Ascending aorta (tissue), 2 donors: ENCODE measurements around the gene CLDN5. TPM values are rescaled to one million over a fixed set of nuclear protein-coding genes. Genes with fewer than 3 reads are reported as not detected.
A peak's percentile ranks its signal among the peaks of the same experiment; 100 is the strongest.

ENCODE experiments used
- DNase-seq, 2 donors: peaks; one replicate each; pipeline ENCODE4 v3.0.0-alpha.2; 2019; ENCODE audit warnings: low spot score in 2 of 2
- H3K27ac ChIP-seq, 2 donors: fragments of 200-600 bp; sonication (generic); one replicate each; pipeline ENCODE4 v1.5.1; 2016 to 2017; ENCODE audit warnings: mild to moderate bottlenecking in 1 of 2
- H3K27me3 ChIP-seq: fragments of 200-600 bp; sonication (generic); one replicate; pipeline ENCODE4 v1.5.1; 2017
- H3K36me3 ChIP-seq, 2 donors: fragments of 200-600 bp; sonication (generic); one replicate each; pipeline ENCODE4 v1.5.1; 2016
- H3K4me1 ChIP-seq, 2 donors: fragments of 200-600 bp; sonication (generic); one replicate each; pipeline ENCODE4 v1.5.1; 2016 to 2017; ENCODE audit warnings: mild to moderate bottlenecking in 1 of 2
- H3K4me3 ChIP-seq, 2 donors: fragments of 200-600 bp; sonication (generic); one replicate each; pipeline ENCODE4 v1.5.1; 2016 to 2017; ENCODE audit warnings: mild to moderate bottlenecking in 1 of 2
- H3K9me3 ChIP-seq, 2 donors: fragments of 200-600 bp; sonication (generic); one replicate each; pipeline ENCODE4 v1.5.1; 2016
- intact Hi-C: fragments of 100-400 bp; cut with DNase I; formaldehyde crosslinking; loops from one replicate; pipeline ENCODE4 v1.15.1; 2023
- total RNA-seq: library from RNA; depleted of rRNA; stranded (reverse); fragments of >200 nt; gene quantifications from one replicate; pipeline ENCODE4 v1.1.0, GENCODE V29; 2016
- TF ChIP-seq, protein P1 (sequence below), 3 experiments: fragments of 200-600 bp in 2 of 3; fragments of 450-650 bp in 1 of 3; sonication (generic) in 2 of 3; IDR thresholded peaks; one replicate each; pipeline ENCODE4 v1.5.1; 2016 to 2019; ENCODE audit warnings: antibody characterized with exemption in 3 of 3, mild to moderate bottlenecking in 1 of 3, moderate library complexity in 1 of 3

Gene CLDN5
- total RNA-seq, 1 donor from 2014 or later = 482 TPM

DNA sequence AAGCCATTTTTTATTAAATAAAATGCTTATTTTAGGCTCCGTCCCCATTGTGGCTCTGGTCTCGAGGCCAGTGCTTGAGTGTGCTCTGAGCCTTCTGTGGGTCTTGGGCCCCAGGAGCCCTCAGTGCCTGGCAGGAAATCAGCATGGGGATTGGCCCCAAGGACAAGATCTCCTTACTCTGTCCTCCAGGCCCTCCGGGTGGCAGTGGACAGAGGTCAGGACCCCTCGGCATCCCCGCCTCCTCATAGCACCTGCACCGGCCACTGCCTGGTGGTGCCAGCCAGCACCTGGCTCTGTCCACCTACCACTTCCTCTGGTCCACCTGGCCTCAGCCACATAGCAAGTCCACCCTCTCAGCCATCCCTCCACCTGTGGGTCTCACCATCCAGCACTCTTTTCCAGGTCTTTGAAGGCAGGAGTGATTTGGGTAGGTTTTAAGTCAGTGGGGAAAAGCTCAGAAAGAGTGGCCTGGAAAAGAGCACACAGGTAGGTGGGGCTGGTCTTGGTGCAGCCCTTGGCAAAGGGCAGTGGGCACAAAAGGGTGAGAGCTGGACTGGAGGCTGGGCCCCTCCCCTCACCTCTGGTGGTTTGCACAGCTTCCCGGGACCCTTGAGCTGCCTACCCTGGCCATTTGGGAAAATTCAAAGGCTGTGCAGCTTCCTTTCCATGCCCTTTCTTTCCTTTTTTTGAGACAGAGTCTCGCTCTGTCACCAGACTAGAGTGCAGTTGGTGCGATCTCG lies 3.5 kb downstream of the CLDN5 start:
- no peak overlapping the region for H3K27ac ChIP-seq
- H3K27me3 ChIP-seq = no peaks in the 10 kb centered on the region
- DNase-seq = peak in 1 of 2 donors; percentile 53
- H3K4me3 ChIP-seq = no peak overlapping the region
- intact Hi-C loops = no loop called here
- H3K36me3 ChIP-seq = no peaks in the 10 kb centered on the region
- TF ChIP-seq, protein P1, sequence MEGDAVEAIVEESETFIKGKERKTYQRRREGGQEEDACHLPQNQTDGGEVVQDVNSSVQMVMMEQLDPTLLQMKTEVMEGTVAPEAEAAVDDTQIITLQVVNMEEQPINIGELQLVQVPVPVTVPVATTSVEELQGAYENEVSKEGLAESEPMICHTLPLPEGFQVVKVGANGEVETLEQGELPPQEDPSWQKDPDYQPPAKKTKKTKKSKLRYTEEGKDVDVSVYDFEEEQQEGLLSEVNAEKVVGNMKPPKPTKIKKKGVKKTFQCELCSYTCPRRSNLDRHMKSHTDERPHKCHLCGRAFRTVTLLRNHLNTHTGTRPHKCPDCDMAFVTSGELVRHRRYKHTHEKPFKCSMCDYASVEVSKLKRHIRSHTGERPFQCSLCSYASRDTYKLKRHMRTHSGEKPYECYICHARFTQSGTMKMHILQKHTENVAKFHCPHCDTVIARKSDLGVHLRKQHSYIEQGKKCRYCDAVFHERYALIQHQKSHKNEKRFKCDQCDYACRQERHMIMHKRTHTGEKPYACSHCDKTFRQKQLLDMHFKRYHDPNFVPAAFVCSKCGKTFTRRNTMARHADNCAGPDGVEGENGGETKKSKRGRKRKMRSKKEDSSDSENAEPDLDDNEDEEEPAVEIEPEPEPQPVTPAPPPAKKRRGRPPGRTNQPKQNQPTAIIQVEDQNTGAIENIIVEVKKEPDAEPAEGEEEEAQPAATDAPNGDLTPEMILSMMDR (IDR thresholded peaks at IDR 0.05) = no peak
- H3K4me1 ChIP-seq = no peaks in the 10 kb centered on the region
- no peaks in the 10 kb centered on the region for H3K9me3 ChIP-seq

- Histone ChIP-seq H3K4me1 (no peaks in the 10 kb centered on the region), H3K36me3 (no peaks in the 10 kb centered on the region), H3K9me3 (no peaks in the 10 kb centered on the region), H3K27me3 (no peaks in the 10 kb centered on the region), H3K27ac (no peak overlapping the region), H3K4me3 (no peak overlapping the region)
- intact Hi-C loops = no loop called here
- DNase-seq = peak in 1 of 2 donors; percentile 43
- TF ChIP-seq, protein P1 (IDR thresholded peaks at IDR 0.05) = no peak
These were observed 4.2 kb downstream of the CLDN5 start for GRCh38 chr22:19520007-19520406.

DNA sequence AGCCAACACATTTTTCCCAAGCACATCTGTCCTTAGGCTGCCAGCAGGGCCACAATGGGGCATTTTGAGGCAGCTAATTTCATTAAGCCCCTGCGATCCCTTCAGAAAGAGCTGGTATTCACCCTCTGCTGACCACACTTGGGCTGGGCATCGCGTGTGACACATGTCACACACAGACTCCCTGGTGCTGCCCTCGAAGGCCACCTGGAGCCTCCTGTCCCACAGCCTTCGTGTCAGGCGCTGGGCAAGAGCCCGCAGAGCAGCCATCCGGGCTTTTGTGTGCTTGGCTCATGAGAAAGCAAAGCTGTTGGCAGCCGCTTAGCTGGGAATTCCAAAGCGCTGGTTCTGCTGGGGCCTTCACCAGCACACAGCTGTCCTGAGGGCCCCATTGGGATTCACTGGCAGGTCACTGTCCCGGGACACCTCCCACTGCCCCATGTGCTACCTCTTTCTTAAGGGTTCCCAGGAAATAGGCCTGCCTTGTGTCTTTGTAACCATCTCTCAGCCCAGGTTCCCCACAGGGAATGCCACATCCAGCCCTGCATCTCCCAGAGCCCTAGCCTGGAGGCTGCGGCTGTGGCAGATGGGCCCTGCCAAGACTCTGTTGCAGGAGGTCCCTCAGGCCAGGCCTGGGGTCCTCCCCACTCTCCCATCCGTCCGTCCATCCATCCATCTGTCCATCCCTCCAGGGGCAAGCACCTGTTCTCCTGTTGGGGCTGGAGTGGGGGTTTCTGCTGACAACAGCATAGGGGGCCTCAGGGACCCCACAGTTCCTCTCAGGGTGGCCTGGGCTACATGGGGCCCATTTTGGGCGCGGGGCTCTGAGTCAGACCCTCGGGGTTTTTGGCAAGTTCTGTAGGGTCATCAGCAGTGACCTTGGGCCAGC lies 4.9 kb downstream of the CLDN5 start:
- Histone ChIP-seq H3K36me3 (no peaks in the 10 kb centered on the region), H3K4me1 (no peaks in the 10 kb centered on the region), H3K27ac (no peak overlapping the region), H3K9me3 (no peaks in the 10 kb centered on the region), H3K27me3 (no peaks in the 10 kb centered on the region), H3K4me3 (no peak overlapping the region)
- intact Hi-C loops = no loop called here
- TF ChIP-seq, protein P1 (IDR thresholded peaks at IDR 0.05) = no peak
- peak in 1 of 2 donors; percentile 55 for DNase-seq

DNA sequence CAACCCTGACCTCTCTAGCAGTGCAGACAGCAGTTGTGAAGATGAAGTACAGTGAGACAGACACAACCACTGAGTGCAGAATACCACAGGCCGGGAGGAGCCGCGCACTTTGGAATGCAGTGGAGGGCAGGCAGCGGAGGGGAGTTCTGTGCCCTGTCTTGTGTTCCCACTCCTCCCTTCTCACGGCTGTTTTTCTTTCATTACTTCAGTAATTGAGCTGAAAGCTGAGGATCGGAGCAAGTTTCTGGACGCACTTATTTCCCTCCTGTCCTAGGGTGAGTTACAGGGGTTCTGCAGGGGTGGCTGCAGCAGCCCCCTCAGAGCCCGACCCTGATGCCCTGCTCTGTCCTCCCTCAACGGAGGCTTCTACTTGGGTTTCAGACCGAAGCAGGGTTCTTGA lies 5.6 kb downstream of the CLDN5 start:
- Histone ChIP-seq H3K4me3 (no peak overlapping the region), H3K27me3 (no peaks in the 10 kb centered on the region), H3K4me1 (no peaks in the 10 kb centered on the region), H3K9me3 (no peaks in the 10 kb centered on the region), H3K36me3 (no peaks in the 10 kb centered on the region), H3K27ac (no peak overlapping the region)
- intact Hi-C loops = no loop called here
- DNase-seq = no peak
- TF ChIP-seq, protein P1 (IDR thresholded peaks at IDR 0.05) = no peak

- Histone ChIP-seq H3K36me3 (no peaks in the 10 kb centered on the region), H3K9me3 (no peaks in the 10 kb centered on the region), H3K27ac (no peak overlapping the region), H3K4me3 (no peak overlapping the region), H3K4me1 (no peaks in the 10 kb centered on the region), H3K27me3 (no peaks in the 10 kb centered on the region)
- TF ChIP-seq, protein P1 (IDR thresholded peaks at IDR 0.05) = no peak
- peak in 1 of 2 donors; percentile 42 for DNase-seq
- intact Hi-C loops = no loop called here
These were observed 6.1 kb downstream of the CLDN5 start for GRCh38 chr22:19517919-19518611.
